GM21528 (cell line): ENCODE data around the gene DDIT4.

Experiments
- ATAC-seq: cut with Tn5 transposase; IDR thresholded peaks from one replicate; pipeline ENCODE4 v1.9.1; 2021; ENCODE audit warnings: mild to moderate bottlenecking, moderate library complexity; ENCODE audit not compliant: unreplicated experiment, low FRiP score

The DDIT4 gene

DNA sequence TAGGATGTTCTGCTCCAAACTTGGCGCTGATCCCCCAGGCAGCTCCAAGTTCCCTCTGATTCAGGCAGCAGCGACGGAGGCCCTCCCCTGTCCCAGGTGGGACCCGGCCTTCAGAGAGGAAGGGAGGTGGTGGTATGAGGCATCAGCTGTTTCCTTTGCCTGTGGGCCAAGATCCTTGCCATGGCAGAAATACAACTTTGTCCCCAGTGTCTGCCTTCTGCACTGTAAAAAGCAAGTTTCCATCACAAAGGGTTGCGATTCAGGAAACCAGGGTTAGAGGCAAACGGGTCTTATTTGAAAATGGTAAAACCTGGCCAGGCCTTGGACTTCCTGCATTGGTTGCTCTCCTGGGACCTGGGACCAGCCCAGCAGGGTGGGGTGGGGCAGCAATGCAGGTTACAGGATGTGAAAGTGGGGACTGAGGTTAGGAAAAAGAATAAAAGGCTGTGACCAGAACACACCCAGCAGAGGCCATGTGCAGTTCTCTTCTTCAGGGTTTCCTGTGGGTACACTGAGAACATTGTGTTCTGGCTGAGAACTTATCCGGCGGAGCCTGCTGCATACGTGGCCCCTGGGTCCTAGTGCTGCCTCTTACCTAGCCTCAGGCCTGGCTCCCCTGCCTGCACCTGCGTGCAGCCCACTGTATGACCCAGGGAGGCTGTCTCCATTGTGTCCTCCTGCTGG lies 25.1 kb upstream of the DDIT4 start:
- ATAC-seq, result peak; percentile 77

DNA sequence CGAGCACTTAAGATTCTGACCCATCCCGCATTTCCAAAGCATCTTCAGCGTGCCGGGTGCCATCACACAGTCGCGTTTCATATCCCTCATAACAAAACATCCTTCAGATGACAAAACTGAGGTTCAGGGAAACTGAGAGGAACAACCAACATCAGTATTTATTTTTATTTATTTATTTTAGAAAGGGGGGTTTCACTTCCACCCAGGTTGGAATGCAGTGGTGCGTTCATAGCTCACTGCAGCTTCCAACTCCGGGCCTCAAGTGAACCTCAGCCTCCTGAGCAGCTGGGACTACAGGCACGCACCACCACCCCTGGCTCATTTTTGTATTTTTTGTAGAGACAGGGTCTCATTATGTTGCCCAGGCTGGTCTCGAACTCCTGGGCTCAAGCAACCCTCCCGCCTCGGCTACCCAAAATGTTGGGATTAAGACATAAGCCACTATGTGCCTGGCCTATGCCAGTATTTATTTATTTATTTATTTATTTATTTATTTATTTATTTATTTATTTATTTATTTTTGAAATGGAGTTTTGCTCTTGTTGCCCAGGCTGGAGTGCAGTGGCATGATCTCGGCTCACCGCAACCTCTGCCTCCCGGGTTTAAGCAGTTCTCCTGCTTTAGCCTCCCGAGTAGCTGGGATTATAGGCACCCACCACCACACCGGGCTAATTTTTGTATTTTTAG lies 24.4 kb upstream of the DDIT4 start:
- peak; percentile 8 for ATAC-seq

DNA sequence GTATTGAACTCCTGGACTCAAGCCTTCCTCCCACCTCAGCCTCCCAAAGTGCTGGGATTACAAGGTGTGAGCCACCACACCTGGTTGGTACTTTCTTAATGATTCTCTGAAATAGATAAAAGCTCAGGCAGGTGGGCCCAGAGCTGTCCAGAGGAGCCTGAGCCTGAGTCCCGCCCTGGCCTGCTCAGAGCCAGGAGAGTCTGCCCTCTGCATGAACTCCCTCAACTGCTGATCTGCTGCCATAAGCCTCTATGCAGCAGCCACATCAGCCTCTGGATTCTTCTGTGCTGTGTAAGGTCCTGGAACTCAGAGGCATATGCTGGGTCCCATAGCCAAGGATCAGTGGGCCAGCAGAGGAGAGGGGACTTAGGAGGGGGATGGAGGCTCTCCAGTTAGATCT lies 23.1 kb upstream of the DDIT4 start:
- ATAC-seq, result no peak

DNA sequence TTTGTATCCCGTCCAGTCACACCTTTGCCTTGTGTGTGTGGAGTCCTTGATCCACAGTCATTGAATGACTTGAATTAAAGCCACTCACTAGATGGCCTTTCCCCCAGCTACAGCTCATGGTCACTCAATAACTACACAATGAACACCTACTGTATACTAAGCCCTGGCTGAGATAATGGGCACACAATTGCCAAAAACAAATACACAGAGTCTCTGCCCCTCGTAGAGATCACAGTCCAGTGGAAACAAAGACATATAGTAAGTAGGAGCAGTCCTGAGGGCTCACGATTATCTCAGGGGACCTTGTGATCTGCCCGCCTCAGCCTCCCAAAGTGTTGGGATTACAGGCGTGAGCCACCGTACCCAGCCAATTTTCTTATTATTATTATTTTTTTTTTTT lies 22.1 kb upstream of the DDIT4 start:
- ATAC-seq, result no peak

DNA sequence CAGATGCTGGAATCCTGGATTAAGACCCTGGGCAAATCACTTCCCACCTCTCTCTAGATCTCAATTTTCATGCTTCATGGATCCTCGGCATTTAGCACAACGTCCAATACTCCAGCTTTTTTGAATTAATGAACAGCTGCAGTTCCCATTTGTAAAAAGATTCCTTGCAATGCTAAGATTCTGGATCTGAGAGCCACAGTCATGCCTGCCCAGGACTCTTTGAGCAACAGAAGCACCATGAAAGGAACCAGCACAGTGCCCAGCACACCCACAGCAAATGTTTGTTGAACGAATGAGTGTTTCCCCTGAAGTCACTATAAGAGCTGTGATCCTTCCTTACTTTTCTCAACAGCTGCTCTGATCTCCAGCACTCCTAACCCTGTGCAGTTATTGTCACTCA lies 20.8 kb upstream of the DDIT4 start:
- no peak for ATAC-seq

DNA sequence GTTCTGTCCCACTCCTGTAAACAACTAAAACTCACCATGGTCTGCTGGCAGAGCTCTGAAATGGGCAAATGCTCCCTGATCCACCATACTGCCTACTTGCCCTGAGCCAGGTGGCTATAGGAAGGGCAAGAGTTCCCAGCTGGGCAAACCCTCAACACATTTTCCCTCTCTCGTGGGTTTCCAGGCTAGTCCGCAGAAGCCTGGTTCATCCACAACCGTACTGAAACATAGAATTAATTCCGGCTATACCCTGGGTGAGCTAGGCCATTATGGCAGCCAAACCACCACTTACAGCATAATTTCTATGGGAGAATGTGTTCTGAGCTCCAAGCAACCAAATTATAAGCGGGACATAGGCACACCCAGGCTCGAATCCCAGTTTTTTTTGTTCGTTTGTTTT lies 20.1 kb upstream of the DDIT4 start:
- ATAC-seq, result no peak

DNA sequence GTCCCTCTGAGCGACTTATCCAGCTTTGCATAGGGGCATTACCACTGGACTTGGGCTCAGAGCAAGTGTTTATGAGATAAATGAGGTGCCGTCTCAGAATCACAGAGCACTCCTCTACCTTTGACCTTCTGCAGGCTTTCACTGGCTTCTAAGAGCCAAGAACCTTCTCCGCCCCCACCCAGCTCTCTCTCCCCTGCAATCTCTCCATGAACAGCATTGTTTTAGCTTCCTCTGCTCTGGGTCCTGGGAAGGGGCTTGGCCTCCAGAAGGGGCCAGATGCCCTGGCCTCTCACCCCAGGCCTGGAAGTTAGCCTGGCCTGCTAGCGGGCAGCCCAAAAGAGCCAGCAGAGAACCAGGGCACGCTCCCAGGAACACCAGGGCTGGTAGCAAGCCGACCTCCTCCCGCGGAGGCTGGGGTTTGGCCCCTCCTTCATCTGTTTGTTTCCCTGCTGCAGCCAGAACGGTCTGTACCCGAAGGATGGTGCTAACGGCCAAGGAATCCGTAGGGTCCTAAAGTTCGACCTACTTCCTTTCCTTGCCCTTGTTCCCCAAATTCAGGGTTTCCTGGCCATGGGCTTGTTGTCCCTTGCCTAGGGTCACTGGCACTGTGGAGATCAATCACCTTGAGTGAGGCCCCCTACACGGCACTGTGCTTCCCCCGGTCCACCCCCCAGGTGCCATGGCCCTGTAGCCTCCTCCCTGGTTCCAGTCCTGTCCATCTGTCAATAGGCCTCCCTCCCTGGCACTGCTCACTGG lies 18.7 kb upstream of the DDIT4 start:
- ATAC-seq, result no peak

DNA sequence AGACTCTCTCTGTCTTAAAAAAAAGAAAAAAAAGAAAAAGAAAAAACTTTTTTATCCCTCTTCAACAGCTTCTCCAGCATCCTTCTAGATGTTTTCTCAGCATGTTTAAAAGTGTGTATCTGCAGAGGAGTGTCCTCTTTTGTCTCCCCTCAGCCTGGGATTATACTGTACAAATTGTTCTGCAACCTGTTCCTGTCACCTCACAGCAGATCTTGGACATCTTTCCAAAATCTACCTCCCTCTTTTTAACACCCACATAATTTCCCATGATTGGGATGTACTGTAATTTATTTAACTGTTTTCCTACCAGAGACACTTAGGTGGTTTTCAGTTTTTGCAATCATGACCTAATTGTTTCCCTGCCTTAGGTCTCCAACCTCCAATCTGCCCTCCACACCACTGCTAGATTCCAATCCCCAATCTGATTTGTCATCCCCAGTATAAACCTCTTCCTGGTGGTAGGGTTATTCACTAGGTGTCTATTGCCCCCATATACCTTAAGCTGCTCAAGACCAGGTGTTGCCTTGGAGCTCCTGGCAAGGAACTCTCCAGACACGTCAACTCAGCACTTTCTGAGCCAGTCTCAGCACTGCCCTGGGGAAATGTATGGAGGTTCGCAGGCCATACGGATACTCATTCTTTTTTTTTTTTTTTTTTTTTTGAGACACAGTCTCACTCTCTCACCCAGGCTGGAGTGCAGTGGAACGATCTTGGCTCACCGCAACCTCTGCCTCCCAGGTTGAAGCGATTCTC lies 17.6 kb upstream of the DDIT4 start:
- no peak for ATAC-seq

DNA sequence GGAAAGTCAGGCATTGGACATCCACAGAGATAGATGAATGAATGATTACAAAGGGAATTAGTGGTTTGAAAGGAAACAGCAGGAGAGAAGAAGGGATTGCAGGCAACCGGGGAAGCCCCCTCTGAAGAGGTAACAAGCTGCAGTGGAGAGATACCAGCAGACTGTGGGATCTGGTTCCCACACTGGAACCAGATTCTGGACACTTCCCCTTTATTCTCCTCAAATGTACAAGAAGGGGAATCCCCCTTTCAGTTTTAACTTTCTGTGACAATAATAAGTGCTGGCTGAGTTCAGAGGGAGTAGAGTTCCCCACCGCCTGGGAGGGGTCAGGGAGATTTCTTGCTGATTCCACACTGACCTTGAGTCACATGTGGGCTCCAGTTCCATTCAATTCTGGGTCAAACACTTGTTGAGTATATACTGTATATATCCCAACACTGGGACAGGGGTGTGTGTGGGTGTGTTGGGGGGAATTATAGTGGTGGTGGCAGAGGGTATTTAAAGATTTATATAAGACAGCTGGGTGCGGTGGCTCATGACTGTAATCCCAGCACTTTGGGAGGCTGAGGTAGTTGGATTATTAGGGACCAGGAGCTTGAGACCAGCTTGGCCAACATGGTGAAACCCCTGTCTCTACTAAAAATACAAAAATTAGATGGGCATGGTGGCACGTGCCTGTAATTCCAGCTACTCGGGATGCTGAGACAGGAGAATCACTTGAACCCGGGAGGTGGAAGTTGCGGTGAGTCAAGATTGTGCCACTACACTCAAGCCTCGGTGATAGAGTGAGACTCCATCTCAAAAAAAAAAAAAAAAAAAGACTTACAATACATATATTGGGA lies 16.5 kb upstream of the DDIT4 start:
- no peak for ATAC-seq

DNA sequence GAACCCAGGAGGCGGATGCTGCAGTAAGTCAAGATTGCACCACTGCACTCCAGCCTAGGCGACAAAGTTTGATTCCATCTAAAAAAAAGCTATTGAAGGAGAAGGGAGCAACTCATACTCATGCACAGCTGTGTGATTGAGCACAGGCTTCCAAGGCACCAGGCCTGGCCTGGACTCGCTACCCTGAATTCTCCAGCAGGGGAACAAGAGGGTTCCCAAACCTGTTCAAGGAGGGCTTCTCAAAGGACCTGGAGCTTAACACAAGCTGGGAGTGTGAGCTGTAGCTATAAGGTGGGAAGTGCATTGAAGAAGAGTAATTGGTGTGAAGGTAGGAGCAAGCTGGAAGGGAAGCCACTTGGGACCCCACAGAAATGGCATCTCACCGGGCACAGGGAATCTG lies 15.1 kb upstream of the DDIT4 start:
- ATAC-seq, result no peak

DNA sequence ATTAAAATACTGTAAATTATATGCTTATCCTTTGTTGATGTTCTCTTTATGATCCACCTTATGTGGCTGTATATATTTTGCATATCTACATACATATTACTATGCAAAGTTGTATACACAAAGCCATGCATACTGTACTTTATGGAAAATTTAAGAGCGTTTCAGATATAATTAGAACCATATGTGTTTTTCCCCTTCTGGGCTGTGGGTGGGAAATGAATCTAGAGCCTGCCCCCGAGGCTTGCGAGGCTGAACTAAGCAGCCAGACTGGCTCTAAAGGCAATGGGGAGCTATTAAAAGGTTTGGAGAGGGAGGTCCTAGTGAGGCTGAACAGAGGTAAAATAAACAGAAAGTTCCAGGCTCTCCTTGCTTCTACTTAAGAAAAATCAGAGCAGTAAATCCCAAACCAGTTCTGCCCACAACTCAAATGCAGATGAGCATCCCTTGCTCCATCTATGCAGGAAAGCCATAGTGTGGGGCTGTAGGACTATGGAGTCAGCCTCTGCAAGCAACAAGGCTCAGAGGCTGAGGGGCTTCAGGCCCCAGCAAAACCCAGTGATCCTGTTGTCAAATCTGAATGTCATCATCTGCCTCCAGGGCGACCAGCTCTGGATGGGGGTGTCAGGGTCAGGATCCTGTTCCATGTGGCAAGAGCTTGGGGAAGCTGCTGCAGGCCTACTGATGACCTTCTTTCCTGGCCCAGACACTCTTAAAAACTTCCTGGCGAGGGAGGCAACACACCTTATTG lies 14.1 kb upstream of the DDIT4 start:
- ATAC-seq, result no peak

DNA sequence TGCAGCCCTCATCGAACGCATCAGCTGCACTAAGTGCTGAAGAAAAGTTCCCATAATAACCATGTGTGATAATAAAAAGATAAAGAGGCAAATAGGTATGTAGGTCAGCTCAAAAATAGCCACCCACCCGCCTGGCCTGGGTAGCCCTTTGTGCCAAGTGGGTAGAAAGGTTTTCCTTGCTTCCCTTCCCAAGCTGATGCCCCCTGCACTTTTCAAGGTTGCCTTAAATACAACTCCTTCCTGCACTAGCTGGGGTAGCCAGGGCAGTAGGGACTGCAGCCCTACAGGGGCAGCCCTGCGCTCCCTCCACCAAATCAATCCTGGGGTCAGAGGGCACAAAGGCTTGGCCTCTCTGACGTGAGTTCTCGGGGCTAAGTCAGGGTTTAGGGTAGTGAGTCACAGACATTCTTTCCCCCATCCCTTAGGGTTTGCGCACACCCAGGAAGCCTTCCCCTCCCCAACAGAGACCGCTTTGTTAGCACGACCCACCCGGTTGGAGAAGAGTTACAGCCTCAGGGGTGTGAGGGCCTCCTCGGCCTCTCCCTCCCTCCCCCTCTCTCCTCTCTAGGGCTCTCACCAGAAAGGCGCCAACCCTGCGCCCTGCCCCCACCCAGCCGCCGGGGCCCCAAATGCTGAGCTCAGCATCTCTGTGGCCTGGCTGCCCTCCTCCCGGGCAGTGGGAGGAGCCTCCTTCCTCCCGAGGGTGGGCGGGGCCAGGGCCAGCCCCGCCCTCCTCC lies 13.3 kb upstream of the DDIT4 start:
- peak; percentile 66 for ATAC-seq

DNA sequence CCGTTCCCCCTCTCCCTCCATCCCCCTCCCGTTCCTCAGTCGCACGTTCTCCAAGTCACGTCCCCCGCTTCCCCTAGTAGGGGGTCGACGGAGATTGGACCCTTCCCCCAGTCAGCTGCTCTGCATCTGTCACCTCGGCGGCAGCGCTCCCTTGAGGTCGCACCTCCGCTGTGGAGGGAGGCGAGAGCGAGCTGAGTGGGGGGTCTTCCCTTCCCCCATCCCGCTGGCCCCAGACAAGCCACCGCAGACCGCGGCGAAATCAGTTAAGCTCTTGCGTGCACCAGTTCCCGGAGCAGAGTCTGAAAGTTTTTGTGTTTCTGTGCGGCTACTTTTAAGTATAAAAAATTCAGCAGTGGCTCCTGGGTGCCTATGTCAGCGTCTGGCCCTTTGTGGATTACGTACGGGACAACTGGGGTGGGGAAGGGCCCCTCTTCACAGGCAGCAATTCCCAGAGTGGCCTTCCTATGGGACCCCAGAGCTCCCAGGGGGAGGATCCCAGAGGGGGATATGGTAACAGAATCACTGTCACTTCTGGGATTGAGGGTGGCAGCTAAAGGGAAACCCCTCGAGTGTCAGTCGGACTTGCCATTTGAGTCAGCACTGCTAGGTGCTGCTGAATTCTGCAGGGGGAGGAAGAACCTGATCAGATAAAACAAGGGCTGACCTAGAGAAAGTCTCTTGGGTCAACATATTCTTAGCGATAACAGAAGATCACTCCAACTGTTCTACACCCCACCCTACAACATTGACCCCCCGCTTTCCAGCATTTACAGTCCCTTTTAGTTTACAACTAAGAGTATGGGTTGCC lies 12.5 kb upstream of the DDIT4 start:
- peak; percentile 51 for ATAC-seq

DNA sequence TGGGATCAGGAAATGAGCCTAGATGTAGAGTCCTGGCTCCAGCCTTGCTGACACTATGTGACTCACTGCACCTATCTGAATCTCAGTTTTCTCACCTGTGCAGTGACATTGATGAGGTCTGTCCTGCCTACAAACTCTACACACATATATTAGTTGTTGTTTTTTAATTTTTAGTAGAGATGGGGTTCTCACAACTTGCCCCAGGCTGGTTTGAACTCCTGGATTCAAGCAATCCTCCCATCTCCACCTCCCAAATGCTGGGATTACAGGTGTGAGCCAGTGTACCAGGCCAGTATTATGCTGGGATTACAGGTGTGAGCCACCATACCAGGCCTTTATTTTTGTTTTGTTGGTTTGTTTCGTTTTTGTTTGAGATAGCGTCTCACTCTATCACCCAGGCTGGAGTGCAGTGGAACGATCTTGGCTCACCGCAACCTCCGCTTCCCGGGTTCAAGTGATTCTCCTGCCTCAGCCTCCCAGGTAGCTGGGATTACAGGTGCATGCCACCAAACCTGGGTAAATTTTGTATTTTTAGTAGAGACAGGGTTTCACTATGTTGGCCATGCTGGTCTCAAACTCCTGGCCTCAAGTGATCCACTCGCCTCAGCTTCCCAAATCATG lies 11.8 kb upstream of the DDIT4 start:
- ATAC-seq, result peak; percentile 15

DNA sequence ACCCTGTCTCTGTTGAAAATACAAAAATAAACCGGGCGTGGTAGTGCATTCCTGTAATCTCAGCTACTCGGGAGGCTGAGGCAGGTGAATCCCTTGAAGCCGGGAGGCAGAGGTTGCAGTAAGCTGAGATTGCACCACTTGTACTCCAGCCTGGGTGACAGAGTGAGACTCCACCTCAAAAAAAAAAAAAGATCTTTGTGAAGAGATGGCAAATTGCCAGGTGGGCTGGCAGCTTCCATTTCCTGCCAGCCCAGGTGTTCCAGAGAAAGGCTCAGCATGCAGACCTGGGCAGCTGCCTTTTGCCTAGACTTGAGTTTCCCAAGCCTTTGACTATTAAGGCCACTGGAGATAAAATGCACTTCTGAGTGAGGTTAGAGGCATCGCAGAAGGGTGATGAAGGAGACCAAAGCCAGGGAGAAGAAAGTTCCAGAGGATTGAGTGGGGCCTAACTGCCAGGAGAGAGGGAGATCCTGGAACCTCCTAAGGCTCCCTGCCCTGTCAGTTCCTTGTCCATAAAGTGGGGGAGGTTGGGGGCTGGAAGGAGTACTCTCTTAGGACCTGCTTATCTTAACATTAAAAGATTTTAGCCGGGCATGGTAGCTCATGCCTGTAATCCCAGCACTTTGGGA lies 10.0 kb upstream of the DDIT4 start:
- no peak for ATAC-seq

DNA sequence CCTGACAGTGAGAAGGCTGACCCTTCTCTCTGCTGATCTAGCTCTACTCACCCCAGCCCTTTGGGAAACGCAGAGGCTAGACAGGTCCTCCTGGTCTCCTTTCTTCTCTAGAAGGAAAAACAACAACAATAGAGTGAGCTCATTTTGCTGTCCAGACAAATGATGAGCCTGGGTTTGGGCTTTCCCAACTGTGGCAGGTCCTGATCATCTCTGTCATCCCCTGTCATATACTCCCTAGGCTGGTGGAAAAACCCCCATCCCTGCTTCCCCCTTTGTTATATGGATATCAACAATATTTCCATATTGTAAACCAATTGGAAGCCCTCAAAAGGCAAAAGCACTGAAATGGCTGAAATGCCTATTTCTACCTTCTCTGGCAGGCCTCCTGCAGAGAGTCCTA lies 9.2 kb upstream of the DDIT4 start:
- no peak for ATAC-seq

DNA sequence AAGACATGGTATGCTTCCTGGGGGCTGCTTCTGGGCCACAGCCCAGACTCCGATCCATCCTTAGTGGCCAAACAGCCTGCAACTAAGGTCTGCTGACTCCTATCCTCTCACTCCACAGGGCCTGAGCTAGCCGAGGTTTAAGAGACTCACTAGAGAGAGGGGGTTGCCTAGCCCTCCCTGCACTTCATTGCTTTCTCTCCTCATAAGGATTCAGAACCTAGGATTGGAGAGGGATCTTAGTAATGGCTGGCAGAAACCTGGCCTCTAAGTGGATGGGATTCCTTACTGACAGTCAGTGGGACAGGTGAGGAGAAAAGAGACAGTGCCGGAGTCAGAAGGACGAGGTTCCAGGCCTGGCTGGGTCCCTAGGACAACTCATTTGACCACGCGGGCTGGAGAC lies 8.2 kb upstream of the DDIT4 start:
- no peak for ATAC-seq
